Left lung (tissue), 10 donors: ENCODE results near the gene TRRAP. TPM values are rescaled to one million over a fixed set of nuclear protein-coding genes. Genes with fewer than 3 reads are reported as not detected.

Experiments
- ATAC-seq: fragments of 200-7000 bp; cut with Tn5 transposase; one replicate; pipeline ENCODE4 v1.9.1; 2020; ENCODE audit warnings: moderate library complexity
- DNase-seq, 4 donors: peaks; one replicate each; pipeline ENCODE4 v3.0.0-alpha.2; 2013 to 2020
- H3K27ac ChIP-seq, 2 donors: fragments of 200-600 bp; sonication (generic) in 1 of 2; one replicate each; pipeline versions ENCODE4 v1.5.0 to v1.8.0; 2020 to 2021
- H3K27me3 ChIP-seq, 2 donors: fragments of 200-600 bp; sonication (generic) in 1 of 2; one replicate each; pipeline versions ENCODE4 v1.5.0 to v1.8.0; 2020 to 2021
- H3K36me3 ChIP-seq, 2 donors: fragments of 200-600 bp; sonication (generic) in 1 of 2; one replicate each; pipeline versions ENCODE4 v1.5.0 to v1.8.0; 2020 to 2021
- H3K4me1 ChIP-seq, 2 donors: fragments of 200-600 bp; one replicate each; pipeline ENCODE4 v1.8.0; 2021
- H3K4me3 ChIP-seq, 2 donors: fragments of 200-600 bp; sonication (generic) in 1 of 2; one replicate each; pipeline versions ENCODE4 v1.5.0 to v1.8.0; 2020 to 2021; ENCODE audit warnings: mild to moderate bottlenecking in 1 of 2
- H3K9me3 ChIP-seq, 2 donors: fragments of 200-600 bp; sonication (generic) in 1 of 2; one replicate each; pipeline versions ENCODE4 v1.5.0 to v1.8.0; 2020 to 2021
- intact Hi-C, 2 donors: fragments of 100-400 bp; cut with DNase I; formaldehyde crosslinking; loops; one replicate each; pipeline versions ENCODE4 v1.11.2 to v1.14.2; 2022
- polyA plus RNA-seq, 6 donors: library from polyadenylated mRNA; unstranded; fragments of 120-200 nt; gene quantifications; one replicate each; pipeline ENCODE4 v1.2.1, GENCODE V29; 2013; ENCODE audit not compliant: insufficient read length in 6 of 6
- total RNA-seq, 2 donors: library from RNA; stranded (reverse); fragmentation: NEBNext Ultra II Directional; extraction: Animal tissue kit (Norgen Biotek cat#: 25700); gene quantifications; one replicate each; pipeline ENCODE4 v1.2.1, GENCODE V29; 2021
- TF ChIP-seq, protein P1 (sequence below), 2 donors: fragments of 200-600 bp; sonication (generic) in 1 of 2; IDR thresholded peaks; one replicate each; pipeline versions ENCODE4 v1.5.0 to v1.8.0; 2021; ENCODE audit warnings: antibody characterized with exemption in 2 of 2
- donor health status: DM: no; HTN: yes; CAD: no.
- donor health status: DM: no; HTN: no; CAD: no.

The TRRAP gene
- total and polyA plus RNA-seq, 8 donors = 32.5 to 40.5 (median 38.2) TPM

DNA sequence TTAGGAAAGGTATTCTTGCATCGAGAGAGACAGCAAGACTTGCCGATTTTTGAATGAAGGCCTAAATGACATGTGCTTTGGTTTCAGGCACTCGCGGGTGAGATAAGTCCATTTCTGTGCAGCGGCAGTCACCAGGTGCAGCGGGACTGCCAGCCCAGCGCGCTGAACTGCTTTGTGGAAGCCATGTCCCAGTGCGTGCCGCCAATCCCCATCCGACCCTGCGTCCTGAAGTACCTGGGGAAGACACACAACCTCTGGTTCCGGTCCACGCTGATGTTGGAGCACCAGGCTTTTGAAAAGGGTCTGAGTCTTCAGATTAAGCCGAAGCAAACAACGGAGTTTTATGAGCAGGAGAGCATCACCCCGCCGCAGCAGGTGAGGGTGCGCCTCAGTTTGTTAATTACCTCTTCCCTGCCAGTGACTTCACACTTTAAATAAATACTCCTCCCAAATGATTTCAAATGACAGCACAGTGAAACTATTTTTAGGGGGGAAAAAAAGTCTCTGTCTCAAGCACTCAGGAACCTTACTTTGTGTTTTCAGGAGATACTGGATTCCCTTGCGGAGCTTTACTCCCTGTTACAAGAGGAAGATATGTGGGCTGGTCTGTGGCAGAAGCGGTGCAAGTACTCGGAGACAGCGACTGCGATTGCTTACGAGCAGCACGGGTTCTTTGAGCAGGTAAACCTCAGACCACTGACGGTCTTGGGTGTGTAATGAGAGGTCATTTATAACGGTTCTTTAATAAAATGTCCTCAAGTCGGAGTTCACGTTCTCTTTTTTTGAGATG, 98.3 kb downstream of the TRRAP start:
- Histone ChIP-seq H3K27ac (no peak overlapping the region), H3K4me3 (no peak overlapping the region), H3K4me1 (no peaks in the 10 kb centered on the region), H3K27me3 (no peaks in the 10 kb centered on the region), H3K9me3 (no peaks in the 10 kb centered on the region), H3K36me3 (peaks cover 8 to 100% of the 10 kb centered on the region in 2 donors)
- ATAC-seq (no peak), DNase-seq (no peak)
- intact Hi-C loops = no loop called here
- TF ChIP-seq, protein P1, sequence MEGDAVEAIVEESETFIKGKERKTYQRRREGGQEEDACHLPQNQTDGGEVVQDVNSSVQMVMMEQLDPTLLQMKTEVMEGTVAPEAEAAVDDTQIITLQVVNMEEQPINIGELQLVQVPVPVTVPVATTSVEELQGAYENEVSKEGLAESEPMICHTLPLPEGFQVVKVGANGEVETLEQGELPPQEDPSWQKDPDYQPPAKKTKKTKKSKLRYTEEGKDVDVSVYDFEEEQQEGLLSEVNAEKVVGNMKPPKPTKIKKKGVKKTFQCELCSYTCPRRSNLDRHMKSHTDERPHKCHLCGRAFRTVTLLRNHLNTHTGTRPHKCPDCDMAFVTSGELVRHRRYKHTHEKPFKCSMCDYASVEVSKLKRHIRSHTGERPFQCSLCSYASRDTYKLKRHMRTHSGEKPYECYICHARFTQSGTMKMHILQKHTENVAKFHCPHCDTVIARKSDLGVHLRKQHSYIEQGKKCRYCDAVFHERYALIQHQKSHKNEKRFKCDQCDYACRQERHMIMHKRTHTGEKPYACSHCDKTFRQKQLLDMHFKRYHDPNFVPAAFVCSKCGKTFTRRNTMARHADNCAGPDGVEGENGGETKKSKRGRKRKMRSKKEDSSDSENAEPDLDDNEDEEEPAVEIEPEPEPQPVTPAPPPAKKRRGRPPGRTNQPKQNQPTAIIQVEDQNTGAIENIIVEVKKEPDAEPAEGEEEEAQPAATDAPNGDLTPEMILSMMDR (IDR thresholded peaks at IDR 0.05) = no peak

- Histone ChIP-seq H3K36me3 (peaks cover 8 to 100% of the 10 kb centered on the region in 2 donors), H3K27ac (no peak overlapping the region), H3K4me3 (no peak overlapping the region), H3K4me1 (no peaks in the 10 kb centered on the region), H3K27me3 (no peaks in the 10 kb centered on the region), H3K9me3 (no peaks in the 10 kb centered on the region)
- no peak for DNase-seq
- intact Hi-C loops = no loop called here
- no peak for ATAC-seq
- TF ChIP-seq, protein P1 (IDR thresholded peaks at IDR 0.05) = no peak
These were observed 100.3 kb downstream of the TRRAP start for GRCh38 chr7:98978672-98979071.

DNA sequence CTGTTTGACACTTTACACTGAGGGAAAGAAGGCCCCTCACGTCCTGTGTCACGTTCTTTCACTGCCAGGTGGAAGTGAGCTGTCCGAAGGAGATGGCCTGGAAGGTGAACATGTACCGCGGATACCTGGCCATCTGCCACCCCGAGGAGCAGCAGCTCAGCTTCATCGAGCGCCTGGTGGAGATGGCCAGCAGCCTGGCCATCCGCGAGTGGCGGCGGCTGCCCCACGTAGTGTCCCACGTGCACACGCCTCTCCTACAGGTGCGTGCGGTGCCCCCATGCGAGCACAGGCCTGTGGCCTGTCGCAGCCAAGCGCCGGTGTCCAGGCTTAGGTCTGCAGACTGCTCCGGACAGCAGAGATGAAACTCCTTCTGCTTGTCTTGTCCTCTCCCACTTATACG, 103.4 kb downstream of the TRRAP start:
- DNase-seq (no peak), ATAC-seq (no peak)
- peaks cover 3 to 100% of the 10 kb centered on the region in 2 donors for H3K36me3 ChIP-seq
- TF ChIP-seq, protein P1 (IDR thresholded peaks at IDR 0.05) = no peak
- H3K27me3 ChIP-seq = no peaks in the 10 kb centered on the region
- H3K4me1 ChIP-seq = no peaks in the 10 kb centered on the region
- no peak overlapping the region for H3K4me3 ChIP-seq
- intact Hi-C loops = no loop called here
- H3K27ac ChIP-seq = no peak overlapping the region
- no peaks in the 10 kb centered on the region for H3K9me3 ChIP-seq

- TF ChIP-seq, protein P1 (IDR thresholded peaks at IDR 0.05) = no peak
- Histone ChIP-seq H3K36me3 (peaks cover 0 to 100% of the 10 kb centered on the region in 2 donors), H3K27ac (no peak overlapping the region), H3K4me1 (no peaks in the 10 kb centered on the region), H3K27me3 (no peaks in the 10 kb centered on the region), H3K4me3 (no peak overlapping the region), H3K9me3 (no peaks in the 10 kb centered on the region)
- DNase-seq (no peak), ATAC-seq (no peak)
- intact Hi-C loops = no loop called here
These were observed 104.4 kb downstream of the TRRAP start for GRCh38 chr7:98982686-98983085.

DNA sequence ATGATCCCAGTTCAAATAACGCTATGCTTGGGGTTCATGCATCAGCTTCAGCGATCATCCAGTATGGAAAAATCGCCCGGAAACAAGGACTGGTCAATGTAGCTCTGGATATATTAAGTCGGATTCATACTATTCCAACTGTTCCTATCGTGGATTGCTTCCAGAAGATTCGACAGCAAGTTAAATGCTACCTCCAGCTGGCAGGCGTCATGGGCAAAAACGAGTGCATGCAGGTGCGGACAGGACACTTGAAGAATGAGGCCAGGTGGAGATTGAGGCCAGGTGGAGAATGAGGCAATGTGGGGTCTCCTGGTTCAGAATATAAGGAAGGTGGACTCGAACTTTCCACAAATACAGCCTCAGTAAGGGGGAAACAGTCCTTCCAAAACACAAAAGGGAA, 105.8 kb downstream of the TRRAP start:
- intact Hi-C loops = no loop called here
- ATAC-seq (no peak), DNase-seq (no peak)
- H3K4me1 ChIP-seq = no peaks in the 10 kb centered on the region
- H3K27me3 ChIP-seq = no peaks in the 10 kb centered on the region
- H3K9me3 ChIP-seq = no peaks in the 10 kb centered on the region
- TF ChIP-seq, protein P1 (IDR thresholded peaks at IDR 0.05) = no peak
- H3K36me3 ChIP-seq = peaks cover 0 to 100% of the 10 kb centered on the region in 2 donors
- H3K4me3 ChIP-seq = no peak overlapping the region
- no peak overlapping the region for H3K27ac ChIP-seq
